ENCODE measurements around the gene POU6F2. TPM values are rescaled to one million over a fixed set of nuclear protein-coding genes. Genes with fewer than 3 reads are reported as not detected.

POU6F2 gene
- total and polyA plus RNA-seq, 2 experiments from 2014 or later, result 7.2 to 7.3 TPM

GRCh38 chr7:39379416-39379815, 401.7 kb downstream of the POU6F2 start:
- TF ChIP-seq, protein P1, sequence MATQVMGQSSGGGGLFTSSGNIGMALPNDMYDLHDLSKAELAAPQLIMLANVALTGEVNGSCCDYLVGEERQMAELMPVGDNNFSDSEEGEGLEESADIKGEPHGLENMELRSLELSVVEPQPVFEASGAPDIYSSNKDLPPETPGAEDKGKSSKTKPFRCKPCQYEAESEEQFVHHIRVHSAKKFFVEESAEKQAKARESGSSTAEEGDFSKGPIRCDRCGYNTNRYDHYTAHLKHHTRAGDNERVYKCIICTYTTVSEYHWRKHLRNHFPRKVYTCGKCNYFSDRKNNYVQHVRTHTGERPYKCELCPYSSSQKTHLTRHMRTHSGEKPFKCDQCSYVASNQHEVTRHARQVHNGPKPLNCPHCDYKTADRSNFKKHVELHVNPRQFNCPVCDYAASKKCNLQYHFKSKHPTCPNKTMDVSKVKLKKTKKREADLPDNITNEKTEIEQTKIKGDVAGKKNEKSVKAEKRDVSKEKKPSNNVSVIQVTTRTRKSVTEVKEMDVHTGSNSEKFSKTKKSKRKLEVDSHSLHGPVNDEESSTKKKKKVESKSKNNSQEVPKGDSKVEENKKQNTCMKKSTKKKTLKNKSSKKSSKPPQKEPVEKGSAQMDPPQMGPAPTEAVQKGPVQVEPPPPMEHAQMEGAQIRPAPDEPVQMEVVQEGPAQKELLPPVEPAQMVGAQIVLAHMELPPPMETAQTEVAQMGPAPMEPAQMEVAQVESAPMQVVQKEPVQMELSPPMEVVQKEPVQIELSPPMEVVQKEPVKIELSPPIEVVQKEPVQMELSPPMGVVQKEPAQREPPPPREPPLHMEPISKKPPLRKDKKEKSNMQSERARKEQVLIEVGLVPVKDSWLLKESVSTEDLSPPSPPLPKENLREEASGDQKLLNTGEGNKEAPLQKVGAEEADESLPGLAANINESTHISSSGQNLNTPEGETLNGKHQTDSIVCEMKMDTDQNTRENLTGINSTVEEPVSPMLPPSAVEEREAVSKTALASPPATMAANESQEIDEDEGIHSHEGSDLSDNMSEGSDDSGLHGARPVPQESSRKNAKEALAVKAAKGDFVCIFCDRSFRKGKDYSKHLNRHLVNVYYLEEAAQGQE (IDR thresholded peaks at IDR 0.05; ENCODE audit: unreplicated experiment), result no peak
- no peak for TF ChIP-seq NANOG (IDR thresholded peaks at IDR 0.05; ENCODE audit: borderline replicate concordance)
- TF ChIP-seq CREB1 (CRISPR knock-in tag; IDR thresholded peaks at IDR 0.05; ENCODE audit: low read depth), result no peak
- no peak for TF ChIP-seq STAT1 (IDR thresholded peaks at IDR 0.05; ENCODE audit: unreplicated experiment)
- no peak for TF ChIP-seq ETS1 (IDR thresholded peaks at IDR 0.05)
- TF ChIP-seq JUNB (IDR thresholded peaks at IDR 0.05; ENCODE audit: unreplicated experiment), result no peak
- no peak for TF ChIP-seq ZNF114 (CRISPR knock-in tag; IDR thresholded peaks at IDR 0.05)
- no peak for TF ChIP-seq ZNF462 (CRISPR knock-in tag; IDR thresholded peaks at IDR 0.05)
- no peak for TF ChIP-seq POLR2AphosphoS5 (IDR thresholded peaks at IDR 0.05; ENCODE audit: low read depth)
- TF ChIP-seq, protein P2, sequence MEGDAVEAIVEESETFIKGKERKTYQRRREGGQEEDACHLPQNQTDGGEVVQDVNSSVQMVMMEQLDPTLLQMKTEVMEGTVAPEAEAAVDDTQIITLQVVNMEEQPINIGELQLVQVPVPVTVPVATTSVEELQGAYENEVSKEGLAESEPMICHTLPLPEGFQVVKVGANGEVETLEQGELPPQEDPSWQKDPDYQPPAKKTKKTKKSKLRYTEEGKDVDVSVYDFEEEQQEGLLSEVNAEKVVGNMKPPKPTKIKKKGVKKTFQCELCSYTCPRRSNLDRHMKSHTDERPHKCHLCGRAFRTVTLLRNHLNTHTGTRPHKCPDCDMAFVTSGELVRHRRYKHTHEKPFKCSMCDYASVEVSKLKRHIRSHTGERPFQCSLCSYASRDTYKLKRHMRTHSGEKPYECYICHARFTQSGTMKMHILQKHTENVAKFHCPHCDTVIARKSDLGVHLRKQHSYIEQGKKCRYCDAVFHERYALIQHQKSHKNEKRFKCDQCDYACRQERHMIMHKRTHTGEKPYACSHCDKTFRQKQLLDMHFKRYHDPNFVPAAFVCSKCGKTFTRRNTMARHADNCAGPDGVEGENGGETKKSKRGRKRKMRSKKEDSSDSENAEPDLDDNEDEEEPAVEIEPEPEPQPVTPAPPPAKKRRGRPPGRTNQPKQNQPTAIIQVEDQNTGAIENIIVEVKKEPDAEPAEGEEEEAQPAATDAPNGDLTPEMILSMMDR (conservative IDR thresholded peaks at IDR 0.05; ENCODE audit: low read depth in 2 of 2), result no peak
- TF ChIP-seq EZH2 (IDR thresholded peaks at IDR 0.05; ENCODE audit: low read depth, unreplicated experiment), result no peak
- no peak for TF ChIP-seq ZNF331 (CRISPR knock-in tag; IDR thresholded peaks at IDR 0.05; ENCODE audit: low read depth)
- no peak for TF ChIP-seq EZH2phosphoT487 (IDR thresholded peaks at IDR 0.05; ENCODE audit: unreplicated experiment)
- H3K9me2 ChIP-seq (ENCODE audit: insufficient read depth), result peaks cover 5% of the 10 kb centered on the region; the same call in 1 of the 2 replicates
- H3K27me3 ChIP-seq (ENCODE audit: insufficient read depth), result no peaks in the 10 kb centered on the region
- no peak overlapping the region for H3K4me2 ChIP-seq
- Mint-ChIP-seq H3K4me3 (no peak overlapping the region), H3K27me3 (ENCODE audit: insufficient read depth, low read depth, poor library complexity) (peaks cover 9% of the 10 kb centered on the region), H3K9me3 (no peaks in the 10 kb centered on the region), H3K36me3 (ENCODE audit: low read depth) (no peaks in the 10 kb centered on the region), H3K27ac (no peak overlapping the region), H3K4me1 (peaks cover 18% of the 10 kb centered on the region; the same call in 2 of the 3 replicates)
- H3K79me2 ChIP-seq (replicated peaks; ENCODE audit: insufficient read depth), result no peaks in the 10 kb centered on the region
- no peak overlapping the region for H2AFZ ChIP-seq
- no peak overlapping the region for H3K4me3 ChIP-seq
- peaks cover 12% of the 10 kb centered on the region; the same call in 1 of the 2 replicates for H3K4me1 ChIP-seq (ENCODE audit: insufficient read depth)
- ATAC-seq (no peak), DNase-seq (ENCODE audit: low spot score) (no peak)
- H3K27ac ChIP-seq (ENCODE audit: low read depth), result no peak overlapping the region
- H3K36me3 ChIP-seq (ENCODE audit: insufficient read depth), result no peaks in the 10 kb centered on the region
- H3F3A ChIP-seq (replicated peaks; ENCODE audit: low read depth), result no peaks in the 10 kb centered on the region
- H4K20me1 ChIP-seq (replicated peaks; ENCODE audit: insufficient read depth), result no peaks in the 10 kb centered on the region

Measured in GM23338 (cell line).